HL-60 (cell line): ENCODE measurements around the gene SCRG1.

Experiments
- CTCF ChIP-seq: IDR thresholded peaks from one replicate; pipeline ENCODE4 v1.5.1; 2011; ENCODE audit warnings: low read length, control low read depth, inconsistent platforms; ENCODE audit not compliant: insufficient read depth
- GABPA ChIP-seq: IDR thresholded peaks from 2 replicates; pipeline ENCODE4 v1.6.1; 2012; ENCODE audit warnings: low read depth
- POLR2AphosphoS5 ChIP-seq: IDR thresholded peaks from 2 replicates; pipeline ENCODE4 v1.6.1; 2012; ENCODE audit warnings: low read depth
- REST ChIP-seq: IDR thresholded peaks from 2 replicates; pipeline ENCODE4 v1.6.1; 2012; ENCODE audit warnings: low read depth; ENCODE audit not compliant: insufficient replicate concordance
- SPI1 ChIP-seq: IDR thresholded peaks from 2 replicates; pipeline ENCODE4 v1.6.1; 2012; ENCODE audit warnings: low read depth, mild to moderate bottlenecking, borderline replicate concordance

GRCh38 chr4:173371292-173372192 is 27.4 kb downstream of the SCRG1 start:
- TF ChIP-seq GABPA = no peak
- no peak for TF ChIP-seq REST
- no peak for TF ChIP-seq CTCF
- no peak for TF ChIP-seq POLR2AphosphoS5
- TF ChIP-seq SPI1 = no peak; the same call in 1 of the 2 replicates
